HCT116 (cell line): ENCODE results near the gene NKX2-2. TPM values are rescaled to one million over a fixed set of nuclear protein-coding genes. Genes with fewer than 3 reads are reported as not detected.

Source experiments
- ATAC-seq: fragments of 200-7000 bp; cut with Tn5 transposase; 2 replicates; pipeline ENCODE4 v1.9.1; 2020; ENCODE audit warnings: mild to moderate bottlenecking, moderate library complexity
- BruUV-seq: library from RNA; stranded (reverse); fragments of 400-500 nt; replicated peaks from 2 replicates; lab custom pipeline; 2021; lab: Mats Ljungman, UMichigan
- CTCF ChIA-PET: fragments of 300-600 bp; sonication (Branson Sonifier 250); formaldehyde crosslinking; loops from one replicate; lab custom pipeline; 2021; ENCODE audit warnings: antibody characterized with exemption; lab: Charles Lee
- POLR2A ChIA-PET: fragments of 300-600, 350-600 bp; sonication (Branson Sonifier 250); formaldehyde crosslinking; loops from one replicate; lab custom pipeline; 2021; ENCODE audit warnings: antibody characterized with exemption; lab: Charles Lee
- RAD21 ChIA-PET, 2 experiments: fragments of 300-600 bp; sonication (Branson Sonifier 250); formaldehyde crosslinking; loops; one replicate each; lab custom pipeline; 2023; ENCODE audit warnings: low total read pairs in 2 of 2; ENCODE audit not compliant: uncharacterized antibody in 2 of 2, unreplicated experiment in 2 of 2, low non-redundant PET in 1 of 2; lab: Charles Lee
- DNase-seq: peaks from one replicate; pipeline ENCODE4 v3.0.0-alpha.2; 2010; ENCODE audit warnings: low read depth, low spot score
- H2AFZ ChIP-seq: fragments of 200-600 bp; shearing (Covaris generic), sonication (generic); 2 replicates; pipeline ENCODE4 v1.6.1; 2017; ENCODE audit warnings: low read depth, mixed run types, mixed read lengths, antibody characterized with exemption, low read length; ENCODE audit not compliant: poor library complexity, severe bottlenecking
- H3K27ac ChIP-seq: 2 replicates; pipeline ENCODE4 v1.5.1; 2012; ENCODE audit warnings: low read depth, low read length
- H3K27me3 ChIP-seq: fragments of 200-600 bp; sonication (generic); 2 replicates; pipeline ENCODE4 v1.6.1; 2016; ENCODE audit warnings: mixed run types, low read length, mixed read lengths; ENCODE audit not compliant: insufficient read depth
- H3K36me3 ChIP-seq, 2 experiments: fragments of 200-500 bp in 1 of 2; fragments of 200-600 bp in 1 of 2; sonication (Bioruptor generic) in 1 of 2; sonication (generic) in 1 of 2; 2 replicates each; pipeline versions ENCODE4 v1.5.1 to v1.6.1; 2014 to 2016; ENCODE audit warnings: low read length in 2 of 2, inconsistent platforms in 1 of 2, mixed read lengths in 1 of 2, mixed run types in 1 of 2; ENCODE audit not compliant: insufficient read depth in 2 of 2, control insufficient read depth in 1 of 2
- H3K4me1 ChIP-seq, 2 experiments: fragments of 200-600 bp in 1 of 2; sonication (generic) in 1 of 2; 2 replicates each; pipeline versions ENCODE4 v1.5.1 to v1.6.1; 2012 to 2017; ENCODE audit warnings: low read length in 2 of 2, inconsistent platforms in 1 of 2, mild to moderate bottlenecking in 1 of 2, mixed read lengths in 1 of 2, mixed run types in 1 of 2, moderate library complexity in 1 of 2; ENCODE audit not compliant: insufficient read depth in 2 of 2, control insufficient read depth in 1 of 2
- H3K4me2 ChIP-seq: fragments of 200-600 bp; sonication (generic); 2 replicates; pipeline ENCODE4 v1.6.1; 2017; ENCODE audit warnings: mixed run types, low read length, mixed read lengths
- H3K4me3 ChIP-seq, 2 experiments: fragments of 200-600 bp in 1 of 2; sonication (generic) in 1 of 2; replicated peaks in 1 of 2; 2 replicates each; pipeline ENCODE4 v1.5.1; 2011 to 2016; ENCODE audit warnings: low read length in 2 of 2, control low read depth in 1 of 2, low read depth in 1 of 2, mild to moderate bottlenecking in 1 of 2, mixed read lengths in 1 of 2, mixed run types in 1 of 2
- H3K79me2 ChIP-seq: fragments of 200-600 bp; sonication (generic); 2 replicates; pipeline ENCODE4 v1.6.1; 2017; ENCODE audit warnings: mild to moderate bottlenecking, mixed run types, low read length, moderate library complexity, mixed read lengths; ENCODE audit not compliant: insufficient read depth
- H3K9ac ChIP-seq: fragments of 200-600 bp; sonication (generic); 2 replicates; pipeline ENCODE4 v1.6.1; 2016; ENCODE audit warnings: low read length, mixed read lengths
- H3K9me2 ChIP-seq: fragments of 200-600 bp; sonication (generic), shearing (Covaris generic); 2 replicates; pipeline ENCODE4 v1.6.1; 2017; ENCODE audit warnings: mixed run types, mild to moderate bottlenecking, moderate library complexity; ENCODE audit not compliant: insufficient read depth
- H3K9me3 ChIP-seq, 2 experiments: fragments of 200-500 bp in 1 of 2; fragments of 200-600 bp in 1 of 2; sonication (Bioruptor generic) in 1 of 2; sonication (generic) in 1 of 2; 2 replicates each; pipeline ENCODE4 v1.6.1; 2014 to 2017; ENCODE audit warnings: low read length in 2 of 2, mixed read lengths in 2 of 2, inconsistent platforms in 1 of 2, low read depth in 1 of 2, mild to moderate bottlenecking in 1 of 2, mixed run types in 1 of 2, moderate library complexity in 1 of 2; ENCODE audit not compliant: control insufficient read depth in 1 of 2, insufficient read depth in 1 of 2
- H4K20me1 ChIP-seq: fragments of 200-600 bp; sonication (generic), shearing (Covaris generic); 2 replicates; pipeline ENCODE4 v1.6.1; 2017; ENCODE audit warnings: mixed run types, mild to moderate bottlenecking, moderate library complexity; ENCODE audit not compliant: insufficient read depth
- CBX3 ChIP-seq: IDR thresholded peaks from 2 replicates; pipeline ENCODE4 v1.6.1; 2012; ENCODE audit warnings: low read depth
- CEBPB ChIP-seq: IDR thresholded peaks from 2 replicates; pipeline ENCODE4 v1.6.1; 2012; ENCODE audit warnings: low read depth
- EGR1 ChIP-seq: IDR thresholded peaks from 2 replicates; pipeline ENCODE4 v1.6.1; 2012; ENCODE audit warnings: low read depth
- EZH2 ChIP-seq: fragments of 200-600 bp; sonication (generic); IDR thresholded peaks from 2 replicates; pipeline ENCODE4 v1.6.1; 2017; ENCODE audit warnings: antibody characterized with exemption, mixed run types
- EZH2phosphoT487 ChIP-seq: fragments of 200-600 bp; IDR thresholded peaks from 2 replicates; pipeline ENCODE4 v1.6.1; 2018; ENCODE audit warnings: antibody characterized with exemption, borderline replicate concordance
- FOSL1 ChIP-seq: IDR thresholded peaks from 2 replicates; pipeline ENCODE4 v1.6.1; 2012; ENCODE audit warnings: low read depth
- JUND ChIP-seq: IDR thresholded peaks from 2 replicates; pipeline ENCODE4 v1.6.1; 2012
- POLR2AphosphoS5 ChIP-seq: IDR thresholded peaks from 2 replicates; pipeline ENCODE4 v1.6.1; 2011; ENCODE audit warnings: mild to moderate bottlenecking, low read depth, low read length, moderate library complexity
- RAD21 ChIP-seq: IDR thresholded peaks from 2 replicates; pipeline ENCODE4 v1.6.1; 2012; ENCODE audit warnings: low read depth, mild to moderate bottlenecking
- SIN3A ChIP-seq: IDR thresholded peaks from 2 replicates; pipeline ENCODE4 v1.6.1; 2012; ENCODE audit warnings: low read depth
- SP1 ChIP-seq: IDR thresholded peaks from 2 replicates; pipeline ENCODE4 v1.6.1; 2012; ENCODE audit warnings: low read depth
- SRF ChIP-seq: IDR thresholded peaks from 2 replicates; pipeline ENCODE4 v1.6.1; 2012; ENCODE audit warnings: low read depth
- TCF7L2 ChIP-seq: IDR thresholded peaks from 2 replicates; pipeline ENCODE4 v1.7.0; 2011; ENCODE audit warnings: borderline replicate concordance, inconsistent platforms; ENCODE audit not compliant: insufficient read depth, insufficient read length; ENCODE audit errors: extremely low read depth
- YY1 ChIP-seq: IDR thresholded peaks from 2 replicates; pipeline ENCODE4 v1.6.1; 2011; ENCODE audit warnings: low read length, low read depth, moderate library complexity, mild to moderate bottlenecking; ENCODE audit not compliant: insufficient replicate concordance; ENCODE audit errors: extremely low read depth
- ZFX ChIP-seq: fragments of 450-650 bp; IDR thresholded peaks from 2 replicates; pipeline ENCODE4 v1.6.1; 2017
- ZNF274 ChIP-seq: fragments of 200-500 bp; sonication (Bioruptor generic); IDR thresholded peaks from 2 replicates; pipeline ENCODE4 v1.6.1; 2014; ENCODE audit warnings: mild to moderate bottlenecking, low read depth, low read length, inconsistent platforms
- intact Hi-C: fragments of 100-400 bp; cut with micrococcal nuclease; formaldehyde crosslinking; loops from 2 replicates; pipeline ENCODE4 v1.10.0; 2022
- total RNA-seq: library from RNA; stranded (reverse); gene quantifications from one replicate; pipeline ENCODE4 v1.2.1, GENCODE V29; 2021; ENCODE audit not compliant: unreplicated experiment
- TF ChIP-seq, protein P1 (sequence below): IDR thresholded peaks from 2 replicates; pipeline ENCODE4 v1.6.1; 2011; ENCODE audit warnings: mild to moderate bottlenecking, low read length, moderate library complexity; ENCODE audit not compliant: insufficient replicate concordance; ENCODE audit errors: extremely low read depth
- TF ChIP-seq, protein P2 (sequence below): IDR thresholded peaks from 2 replicates; pipeline ENCODE4 v1.6.1; 2012
- TF ChIP-seq, protein P3 (sequence below), 3 experiments: fragments of 200-600 bp in 1 of 3; sonication (generic) in 1 of 3; IDR thresholded peaks in 2 of 3; conservative IDR thresholded peaks in 1 of 3; 2 replicates each; pipeline ENCODE4 v1.5.1; 2012 to 2017; ENCODE audit warnings: low read depth in 2 of 3, low read length in 2 of 3, antibody characterized with exemption in 1 of 3, borderline replicate concordance in 1 of 3, control low read depth in 1 of 3, mild to moderate bottlenecking in 1 of 3, mixed read lengths in 1 of 3, mixed run types in 1 of 3, moderate library complexity in 1 of 3; ENCODE audit not compliant: insufficient read depth in 1 of 3

The NKX2-2 gene
- total RNA-seq, 1 experiment from 2014 or later = not detected

DNA sequence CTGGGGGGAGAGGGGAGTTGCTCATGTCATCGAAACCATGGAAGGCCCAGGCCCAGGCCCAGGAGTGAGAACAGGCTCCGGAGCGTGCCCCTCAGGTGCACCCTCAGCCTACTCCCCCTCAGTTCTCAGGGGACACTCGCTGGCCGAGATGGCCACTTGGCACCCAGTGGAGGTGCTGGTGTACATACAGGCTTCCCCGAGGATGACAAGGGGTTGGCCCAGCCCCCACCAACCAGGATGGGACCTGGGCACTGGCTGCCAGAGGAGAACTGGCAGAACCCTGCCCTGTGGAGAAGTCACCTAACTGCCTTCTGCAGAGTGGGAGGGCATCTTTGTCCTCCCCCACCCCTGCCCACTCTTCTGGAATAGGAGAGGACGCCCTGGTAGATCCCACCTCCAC lies 9.5 kb downstream of the NKX2-2 start:
- CTCF ChIA-PET = interaction anchor here (1.4 to 7.3 kb wide), 4 partner anchors 268 to 667 kb away, joined by 3 to 105 read pairs (median 8); no protein-coding TSS in a partner anchor

More for the DNA sequence above, 9.5 kb downstream of the NKX2-2 start:
- Histone ChIP-seq H3K9me3 (no peaks in the 10 kb centered on the region), H3K9me2 (no peaks in the 10 kb centered on the region), H3K27ac (no peak overlapping the region), H3K4me1 (peaks cover 3 to 20% of the 10 kb centered on the region in 2 experiments; a peak in 3 of 4 replicates), H3K36me3 (peaks cover 0 to 11% of the 10 kb centered on the region in 2 experiments; a peak in 1 of 4 replicates), H3K79me2 (peaks cover 4% of the 10 kb centered on the region; the same call in 1 of the 2 replicates), H3K27me3 (no peaks in the 10 kb centered on the region), H3K4me3 (no peak overlapping the region), H2AFZ (no peak overlapping the region), H3K4me2 (no peak overlapping the region), H4K20me1 (no peaks in the 10 kb centered on the region)
- DNase-seq (no peak), ATAC-seq (no peak)
- ChIA-PET POLR2A (no interaction called here), RAD21 (interaction anchor here in 1 of 2 experiments (1.3 kb wide), 1 partner anchor 269 kb away, joined by 4 read pairs; no protein-coding TSS in a partner anchor)
- intact Hi-C loops = loop anchor here (2.0 to 10.0 kb wide), 2 partner anchors 456 to 840 kb away; no protein-coding TSS in a partner anchor
- TSS peak; percentile 41 for BruUV-seq
- TF ChIP-seq EZH2phosphoT487 (no peak), ZFX (no peak), SP1 (no peak), ZNF274 (no peak), CBX3 (no peak), SIN3A (no peak), EGR1 (no peak), EZH2 (no peak), CEBPB (no peak), JUND (no peak), RAD21 (no peak), TCF7L2 (no peak), FOSL1 (no peak), SRF (no peak), POLR2AphosphoS5 (no peak), YY1 (no peak)
- TF ChIP-seq, protein P1, sequence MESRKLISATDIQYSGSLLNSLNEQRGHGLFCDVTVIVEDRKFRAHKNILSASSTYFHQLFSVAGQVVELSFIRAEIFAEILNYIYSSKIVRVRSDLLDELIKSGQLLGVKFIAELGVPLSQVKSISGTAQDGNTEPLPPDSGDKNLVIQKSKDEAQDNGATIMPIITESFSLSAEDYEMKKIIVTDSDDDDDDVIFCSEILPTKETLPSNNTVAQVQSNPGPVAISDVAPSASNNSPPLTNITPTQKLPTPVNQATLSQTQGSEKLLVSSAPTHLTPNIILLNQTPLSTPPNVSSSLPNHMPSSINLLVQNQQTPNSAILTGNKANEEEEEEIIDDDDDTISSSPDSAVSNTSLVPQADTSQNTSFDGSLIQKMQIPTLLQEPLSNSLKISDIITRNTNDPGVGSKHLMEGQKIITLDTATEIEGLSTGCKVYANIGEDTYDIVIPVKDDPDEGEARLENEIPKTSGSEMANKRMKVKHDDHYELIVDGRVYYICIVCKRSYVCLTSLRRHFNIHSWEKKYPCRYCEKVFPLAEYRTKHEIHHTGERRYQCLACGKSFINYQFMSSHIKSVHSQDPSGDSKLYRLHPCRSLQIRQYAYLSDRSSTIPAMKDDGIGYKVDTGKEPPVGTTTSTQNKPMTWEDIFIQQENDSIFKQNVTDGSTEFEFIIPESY = no peak
- TF ChIP-seq, protein P2, sequence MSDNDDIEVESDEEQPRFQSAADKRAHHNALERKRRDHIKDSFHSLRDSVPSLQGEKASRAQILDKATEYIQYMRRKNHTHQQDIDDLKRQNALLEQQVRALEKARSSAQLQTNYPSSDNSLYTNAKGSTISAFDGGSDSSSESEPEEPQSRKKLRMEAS = no peak
- TF ChIP-seq, protein P3, sequence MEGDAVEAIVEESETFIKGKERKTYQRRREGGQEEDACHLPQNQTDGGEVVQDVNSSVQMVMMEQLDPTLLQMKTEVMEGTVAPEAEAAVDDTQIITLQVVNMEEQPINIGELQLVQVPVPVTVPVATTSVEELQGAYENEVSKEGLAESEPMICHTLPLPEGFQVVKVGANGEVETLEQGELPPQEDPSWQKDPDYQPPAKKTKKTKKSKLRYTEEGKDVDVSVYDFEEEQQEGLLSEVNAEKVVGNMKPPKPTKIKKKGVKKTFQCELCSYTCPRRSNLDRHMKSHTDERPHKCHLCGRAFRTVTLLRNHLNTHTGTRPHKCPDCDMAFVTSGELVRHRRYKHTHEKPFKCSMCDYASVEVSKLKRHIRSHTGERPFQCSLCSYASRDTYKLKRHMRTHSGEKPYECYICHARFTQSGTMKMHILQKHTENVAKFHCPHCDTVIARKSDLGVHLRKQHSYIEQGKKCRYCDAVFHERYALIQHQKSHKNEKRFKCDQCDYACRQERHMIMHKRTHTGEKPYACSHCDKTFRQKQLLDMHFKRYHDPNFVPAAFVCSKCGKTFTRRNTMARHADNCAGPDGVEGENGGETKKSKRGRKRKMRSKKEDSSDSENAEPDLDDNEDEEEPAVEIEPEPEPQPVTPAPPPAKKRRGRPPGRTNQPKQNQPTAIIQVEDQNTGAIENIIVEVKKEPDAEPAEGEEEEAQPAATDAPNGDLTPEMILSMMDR (IDR thresholded peaks at IDR 0.05 in 2 of 3, conservative IDR thresholded peaks at IDR 0.05 in 1 of 3; ENCODE audit: borderline replicate concordance in 1 of 3, insufficient read depth in 1 of 3, low read depth in 2 of 3, low read length in 2 of 3) = no peak
- TF ChIP-seq, all 23 proteins: peak for 0
- no peak overlapping the region for H3K9ac ChIP-seq
